GM12892 (cell line): ENCODE results near the gene KLF6.
A peak's percentile ranks its signal among the peaks of the same experiment; 100 is the strongest.

Experiments used
- DNase-seq: peaks from one replicate; pipeline ENCODE4 v3.0.0; 2011; ENCODE audit not compliant: insufficient read length
- FAIRE-seq: peaks from 2 replicates; lab custom pipeline; 2011; peaks lifted over from hg19 to GRCh38; lab: Jason Lieb, UNC
- POLR2A ChIP-seq: IDR thresholded peaks from 2 replicates; pipeline ENCODE4 v1.6.1; 2011; ENCODE audit warnings: low read depth, low read length, control low read depth
- POLR2AphosphoS5 ChIP-seq: IDR thresholded peaks from 2 replicates; pipeline ENCODE4 v1.6.1; 2011; ENCODE audit warnings: low read depth, low read length, control low read depth
- TAF1 ChIP-seq: IDR thresholded peaks from 2 replicates; pipeline ENCODE4 v1.6.1; 2011; ENCODE audit warnings: low read depth, mild to moderate bottlenecking, control low read depth, low read length, borderline replicate concordance

KLF6 gene

DNA sequence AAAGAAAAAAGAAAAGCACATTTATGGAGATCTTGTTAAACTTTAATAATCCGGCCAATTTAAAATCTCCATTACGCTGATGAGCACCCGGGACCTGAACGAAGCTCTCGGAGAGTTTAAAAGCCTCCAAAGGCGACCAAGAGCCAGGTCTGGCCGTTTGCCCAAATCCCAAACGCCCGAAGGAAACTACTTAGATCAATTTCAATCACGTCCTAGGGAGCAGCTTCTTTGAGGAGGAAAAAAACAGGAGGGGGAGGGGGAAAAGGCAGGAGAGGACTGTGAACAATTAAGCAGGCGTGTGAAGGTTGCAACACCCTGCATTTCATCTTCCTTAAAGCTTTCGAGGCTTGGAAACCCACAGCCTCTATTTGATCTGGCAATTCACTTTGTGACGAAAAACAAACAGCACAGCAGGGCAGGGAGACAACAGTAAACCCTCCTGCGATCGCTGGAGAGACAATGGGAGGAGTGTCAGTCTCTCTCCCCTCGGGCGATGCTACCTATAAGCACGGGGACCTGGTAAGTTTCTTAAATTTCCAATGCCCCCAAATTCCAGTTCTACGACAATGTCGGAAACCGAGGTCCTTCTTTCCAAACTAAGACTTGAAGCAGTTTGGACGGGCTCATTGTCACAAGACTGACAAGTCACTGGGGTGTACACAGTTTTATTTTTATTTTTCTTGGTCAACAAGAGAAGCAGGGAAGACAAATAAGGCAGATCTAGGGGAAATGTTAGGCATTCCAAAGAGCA, 1.2 kb downstream of the KLF6 start:
- FAIRE-seq (no peak), DNase-seq (no peak)
- TF ChIP-seq POLR2A (no peak; the same call in 1 of the 2 replicates), TAF1 (no peak), POLR2AphosphoS5 (no peak)

DNA sequence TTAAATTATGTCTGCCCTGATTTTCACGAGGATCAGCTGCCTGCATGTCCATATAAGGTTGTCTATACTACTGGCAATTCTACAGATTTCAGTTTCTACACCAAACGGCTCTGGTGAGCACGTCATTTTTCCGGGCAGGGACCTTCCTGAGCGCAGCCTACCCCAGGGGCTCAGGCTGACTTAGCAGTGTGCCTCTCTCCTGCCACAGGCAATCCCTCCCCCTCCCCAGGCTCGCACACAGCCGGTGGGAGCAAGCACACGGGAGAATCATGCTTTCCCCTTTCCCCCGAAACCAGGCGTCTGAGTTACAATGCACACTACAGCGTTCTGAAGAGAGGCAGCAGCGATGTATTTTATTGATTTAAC, 1.7 kb downstream of the KLF6 start:
- DNase-seq = no peak
- peak; percentile 91 for FAIRE-seq

DNA sequence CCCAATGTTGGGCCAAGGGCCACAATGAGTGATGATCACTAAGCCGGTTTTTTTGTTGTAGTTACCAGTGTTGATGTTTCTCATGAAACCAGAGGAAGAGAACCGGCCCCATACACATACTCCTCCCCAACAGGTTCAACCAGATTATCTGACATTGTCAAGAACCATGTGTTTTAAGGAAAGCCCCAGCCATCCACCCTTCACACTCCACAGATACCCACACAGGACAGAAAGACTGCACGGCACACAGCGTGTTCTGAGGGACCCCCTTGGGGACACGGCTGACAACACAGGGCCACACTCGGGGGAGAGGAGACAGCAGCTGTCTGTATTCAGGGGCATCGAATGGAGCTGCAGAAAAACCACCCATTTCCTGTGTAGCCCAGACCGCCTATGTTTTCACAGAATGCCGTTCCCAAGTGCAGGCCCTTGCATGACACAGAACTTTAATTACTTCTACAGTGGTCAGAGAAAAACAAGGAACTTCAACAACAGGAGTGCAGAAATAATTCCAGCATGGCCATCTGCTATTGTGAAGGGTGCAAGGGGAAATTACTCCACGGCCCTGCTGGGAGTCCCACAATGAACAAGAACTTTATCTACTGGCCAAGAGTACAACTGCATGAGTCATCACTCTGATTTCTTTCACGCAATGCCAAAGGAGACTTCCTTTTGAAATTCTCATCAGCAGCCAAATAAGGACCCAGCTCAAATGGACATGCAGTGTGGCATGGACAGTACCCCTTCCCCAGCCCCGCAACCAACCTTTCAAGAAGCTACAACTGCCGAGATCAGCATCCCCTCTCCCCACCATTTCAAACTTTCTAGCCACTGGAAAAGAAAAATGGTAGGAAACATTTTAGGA, 2.3 kb downstream of the KLF6 start:
- DNase-seq = no peak
- TF ChIP-seq POLR2A = peak; percentile 7; the same call in 1 of the 2 replicates
- TF ChIP-seq TAF1 = no peak
- peak; percentile 46 for FAIRE-seq

More for the DNA sequence above, 1.7 kb downstream of the KLF6 start:
- peak; percentile 90 for TF ChIP-seq POLR2A
- peak; percentile 87 for TF ChIP-seq TAF1
- peak; percentile 83 for TF ChIP-seq POLR2AphosphoS5

DNA sequence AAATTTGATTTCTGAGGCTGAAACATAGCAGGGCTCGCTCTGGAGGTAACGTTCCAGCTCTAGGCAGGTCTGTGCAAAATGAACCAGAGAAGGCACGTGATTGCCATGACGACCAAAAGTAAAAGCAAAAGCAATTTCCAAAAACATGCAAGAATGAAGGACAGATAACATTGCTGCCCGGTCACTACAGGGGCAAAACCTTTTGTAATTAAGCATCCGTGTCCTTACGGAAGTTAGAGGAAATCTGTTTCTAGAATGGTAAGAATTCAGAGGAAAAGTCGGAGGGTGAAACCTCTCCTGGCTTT, 2.9 kb downstream of the KLF6 start:
- FAIRE-seq (peak; percentile 42), DNase-seq (no peak)
- TF ChIP-seq POLR2AphosphoS5 = no peak
- no peak for TF ChIP-seq TAF1
- TF ChIP-seq POLR2A = no peak

DNA sequence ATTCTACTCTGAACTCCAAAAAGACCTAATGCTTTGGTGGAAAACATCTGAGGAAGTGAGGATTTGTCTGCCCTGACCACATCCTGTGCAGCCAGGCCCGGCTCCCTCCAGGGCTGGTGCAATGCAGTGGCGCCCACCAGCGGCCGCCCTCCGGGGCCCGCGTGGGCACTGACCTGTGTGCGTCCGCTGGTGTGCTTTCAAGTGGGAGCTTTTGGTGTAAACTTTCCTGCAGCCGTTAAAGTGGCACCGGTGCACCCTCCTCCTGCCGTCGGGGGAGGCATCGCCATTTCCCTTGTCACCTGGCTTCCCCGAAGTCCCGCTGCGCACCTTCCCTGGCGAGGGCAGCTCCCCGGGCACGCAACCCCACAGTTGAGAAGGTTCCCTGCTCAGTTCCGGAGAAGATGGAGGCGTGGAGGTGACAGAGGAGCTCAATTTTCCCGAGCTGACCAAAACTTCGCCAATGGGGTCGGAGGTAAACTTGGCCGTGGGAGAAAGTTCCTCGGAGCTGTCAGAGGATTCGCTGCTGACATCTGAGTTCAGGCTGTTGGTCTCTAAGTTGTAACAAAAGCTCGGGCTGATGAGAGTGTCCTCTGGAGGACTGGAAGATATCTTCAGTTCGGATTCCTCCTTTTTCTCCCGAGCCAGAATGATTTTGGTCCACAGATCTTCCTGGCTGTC, 3.4 kb downstream of the KLF6 start:
- peak; percentile 19; the same call in 1 of the 2 replicates for TF ChIP-seq POLR2AphosphoS5
- no peak; the same call in none of the 2 replicates for TF ChIP-seq POLR2A
- DNase-seq (no peak), FAIRE-seq (no peak)

DNA sequence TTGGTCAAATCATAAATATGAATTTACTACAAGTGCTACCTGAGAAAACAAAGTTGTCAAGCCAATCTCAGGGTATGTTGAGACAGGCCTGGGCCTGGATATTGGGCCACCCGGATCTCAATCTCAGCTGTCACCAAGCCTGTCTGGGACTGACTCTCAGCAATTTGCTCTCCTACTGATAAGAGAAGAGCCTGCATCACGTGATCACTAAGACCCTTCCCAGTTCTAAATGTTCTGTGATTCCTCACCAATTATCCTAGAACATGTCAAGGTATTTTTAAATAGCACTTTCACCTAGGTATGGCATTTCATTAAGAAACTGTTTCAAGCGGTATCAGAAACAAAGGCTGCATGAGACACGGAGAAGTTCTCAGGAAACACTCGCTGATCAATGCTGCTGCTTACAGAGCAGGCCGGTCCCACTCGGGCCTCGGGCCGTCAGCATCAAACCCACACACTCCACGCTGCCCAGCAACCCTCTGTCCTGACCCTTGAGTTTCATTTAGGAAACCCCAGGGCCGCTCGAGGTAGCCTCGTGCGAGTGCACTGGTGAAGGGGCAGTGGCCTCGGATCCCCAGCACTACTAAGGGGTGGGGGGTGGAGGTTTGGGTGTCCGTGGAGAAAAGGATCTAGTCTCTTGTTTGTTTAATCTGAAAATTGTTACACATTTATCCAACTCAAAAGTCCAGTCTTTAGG, 4.1 kb downstream of the KLF6 start:
- TF ChIP-seq POLR2A (no peak), TAF1 (no peak), POLR2AphosphoS5 (no peak)
- no peak for DNase-seq
- no peak for FAIRE-seq

DNA sequence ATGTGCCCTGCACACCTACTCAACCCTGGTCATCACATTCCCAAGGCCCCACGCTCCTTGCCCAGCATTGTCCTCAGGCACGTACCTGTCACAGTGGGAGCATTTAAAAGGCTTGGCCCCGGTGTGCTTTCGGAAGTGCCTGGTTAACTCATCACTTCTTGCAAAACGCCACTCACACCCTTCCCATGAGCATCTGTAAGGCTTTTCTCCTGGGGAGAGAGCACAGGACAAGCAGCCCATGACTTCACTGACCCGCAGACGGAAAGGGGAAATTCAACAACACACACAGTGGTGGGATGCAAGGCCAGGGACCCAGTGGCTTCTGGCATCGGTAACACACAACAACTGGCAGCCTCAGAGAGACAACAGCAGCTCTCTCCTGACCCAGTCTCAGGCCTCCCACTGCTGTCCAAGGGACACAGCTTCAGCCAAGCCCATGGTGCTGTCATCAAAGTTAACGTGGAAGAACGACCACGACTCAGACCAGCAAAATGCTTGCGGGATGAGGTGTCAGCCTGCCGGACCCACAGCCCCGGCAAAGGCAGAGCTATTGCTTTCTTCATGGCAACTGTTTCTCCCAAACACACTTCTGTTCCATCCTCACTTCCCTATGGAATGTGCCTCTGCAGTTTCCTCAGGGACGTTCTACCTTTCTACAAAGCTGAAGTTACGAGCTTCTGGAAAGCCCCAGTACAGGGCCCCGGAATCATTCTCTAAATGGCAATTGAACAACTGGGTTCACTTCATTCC, 4.8 kb downstream of the KLF6 start:
- DNase-seq (no peak), FAIRE-seq (no peak)
- TF ChIP-seq POLR2A = peak; percentile 61
- TF ChIP-seq POLR2AphosphoS5 = 0 out of 2 replicates have a peak, but pooled peaks have one; percentile 77
- TF ChIP-seq TAF1 = no peak

DNA sequence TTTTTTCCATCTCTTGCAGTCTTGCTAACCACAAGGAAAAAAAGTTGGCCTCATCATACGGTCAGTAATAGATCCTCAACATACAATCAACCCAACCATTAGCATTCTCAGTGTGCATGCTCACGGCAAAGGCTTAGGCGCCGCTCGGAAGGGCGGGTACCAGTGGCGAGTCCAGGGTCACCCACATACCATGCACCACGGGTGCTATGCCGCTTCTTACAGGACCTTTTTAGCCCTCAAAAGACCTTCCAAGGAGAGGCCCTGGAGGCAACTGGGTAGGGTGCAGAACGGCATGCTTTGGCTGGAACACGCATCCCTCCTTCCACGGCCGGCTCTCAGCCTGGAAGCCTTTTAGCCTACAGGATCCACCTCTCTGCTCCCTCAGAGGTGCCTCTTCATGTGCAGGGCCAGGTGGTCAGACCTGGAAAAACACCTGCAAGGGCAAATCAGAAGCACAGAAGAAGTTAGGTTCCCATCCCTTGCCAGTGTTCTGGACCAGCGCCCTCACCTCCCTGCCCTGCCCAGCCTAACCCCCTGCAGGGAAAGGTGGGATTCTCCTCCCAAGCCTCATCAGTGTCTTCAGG, 5.8 kb downstream of the KLF6 start:
- no peak for FAIRE-seq
- DNase-seq = no peak
- TF ChIP-seq POLR2A (peak; percentile 54), POLR2AphosphoS5 (0 out of 2 replicates have a peak, but pooled peaks have one; percentile 6), TAF1 (no peak)

DNA sequence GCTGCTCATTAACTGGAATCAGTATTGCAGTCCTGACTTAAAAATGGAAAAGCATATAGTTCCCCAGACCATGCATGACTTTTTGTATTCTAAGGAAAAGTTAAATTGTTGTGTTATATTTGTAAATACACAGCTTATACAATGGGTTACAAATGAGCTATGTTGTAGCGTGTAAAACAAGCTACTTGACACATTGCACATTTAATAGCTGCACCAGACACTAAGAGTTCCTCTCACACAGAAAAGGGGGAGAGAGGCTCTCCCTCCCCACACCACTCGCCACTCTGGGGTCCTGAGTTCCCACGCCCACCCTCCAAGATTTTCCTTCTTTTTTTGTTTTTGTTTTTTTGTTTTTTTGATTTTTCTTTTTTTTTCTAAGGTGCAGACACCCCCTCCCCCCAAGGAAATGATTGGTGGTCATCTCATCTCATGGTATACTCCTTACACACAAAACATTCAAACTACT, 6.3 kb downstream of the KLF6 start:
- FAIRE-seq = no peak

More for the DNA sequence above, 6.3 kb downstream of the KLF6 start:
- no peak for TF ChIP-seq POLR2AphosphoS5
- TF ChIP-seq TAF1 = no peak
- peak; percentile 12; the same call in 1 of the 2 replicates for TF ChIP-seq POLR2A
- no peak for DNase-seq
